Measurements from ENCODE around the gene ZDHHC12.

ZDHHC12 gene

GRCh38 chr9:128729766-128730517 lies 6.0 kb upstream of the ZDHHC12 start:
- DNase-seq (ENCODE audit: low read depth): no peak

- DNase-seq (ENCODE audit: low read depth): no peak
These were observed 5.4 kb upstream of the ZDHHC12 start for GRCh38 chr9:128729302-128729701.

- DNase-seq (ENCODE audit: low read depth): no peak
These were observed 4.4 kb upstream of the ZDHHC12 start for GRCh38 chr9:128728298-128728697.

GRCh38 chr9:128727640-128728248 lies 3.8 kb upstream of the ZDHHC12 start:
- no peak for DNase-seq (ENCODE audit: low read depth)

- no peak for DNase-seq (ENCODE audit: low read depth)
These were observed 851 bp upstream of the ZDHHC12 start for GRCh38 chr9:128724744-128725211.

- DNase-seq (ENCODE audit: low read depth): no peak
These were observed 518 bp downstream of the ZDHHC12 start for GRCh38 chr9:128723352-128723865.

- DNase-seq (ENCODE audit: low read depth): no peak
These were observed 1.3 kb downstream of the ZDHHC12 start for GRCh38 chr9:128722380-128723351.

- DNase-seq (ENCODE audit: low read depth): no peak
These were observed 2.4 kb downstream of the ZDHHC12 start for GRCh38 chr9:128721487-128722010.

GRCh38 chr9:128720841-128721486 lies 3.0 kb downstream of the ZDHHC12 start:
- no peak for DNase-seq (ENCODE audit: low read depth)

GRCh38 chr9:128719919-128720605 lies 3.9 kb downstream of the ZDHHC12 start:
- DNase-seq (ENCODE audit: low read depth): no peak

- no peak for DNase-seq (ENCODE audit: low read depth)
These were observed 5.5 kb downstream of the ZDHHC12 start for GRCh38 chr9:128718475-128718874.

- no peak for DNase-seq (ENCODE audit: low read depth)
These were observed 5.9 kb downstream of the ZDHHC12 start for GRCh38 chr9:128718047-128718446.

- no peak for DNase-seq (ENCODE audit: low read depth)
These were observed 7.2 kb downstream of the ZDHHC12 start for GRCh38 chr9:128716581-128717254.

- no peak for DNase-seq (ENCODE audit: low read depth)
These were observed 8.5 kb downstream of the ZDHHC12 start for GRCh38 chr9:128715436-128715750.

GRCh38 chr9:128714586-128715435 lies 9.1 kb downstream of the ZDHHC12 start:
- no peak for DNase-seq (ENCODE audit: low read depth)

- DNase-seq (ENCODE audit: low read depth): no peak
These were observed 9.9 kb downstream of the ZDHHC12 start for GRCh38 chr9:128713941-128714573.

- DNase-seq (ENCODE audit: low read depth): no peak
These were observed 10.5 kb downstream of the ZDHHC12 start for GRCh38 chr9:128713411-128713780.

- DNase-seq (ENCODE audit: low read depth): no peak
These were observed 11.2 kb downstream of the ZDHHC12 start for GRCh38 chr9:128712451-128713410.

Data from stimulated activated CD8-positive, alpha-beta memory T cell treated with anti-CD3 and anti-CD28 coated beads, Interleukin-7, amount 100 ng/mL, for 24 hours (primary cell).